Activated T-cell treated with anti-CD3 and anti-CD28 coated beads for 24 hours (primary cell): ENCODE measurements around the gene TNFRSF11A.

Experiments
- DNase-seq: peaks from one replicate; pipeline ENCODE4 v3.0.0-alpha.2; 2020; ENCODE audit warnings: low read depth

The TNFRSF11A gene

GRCh38 chr18:62418258-62418657, 93.1 kb downstream of the TNFRSF11A start:
- DNase-seq = no peak

- peak; percentile 23 for DNase-seq
Observed at GRCh38 chr18:62420151-62420512, 95.0 kb downstream of the TNFRSF11A start.

- DNase-seq = peak; percentile 71
Observed at GRCh38 chr18:62420513-62421209, 95.6 kb downstream of the TNFRSF11A start.

- DNase-seq = peak; percentile 45
Observed at GRCh38 chr18:62425465-62426190, 100.5 kb downstream of the TNFRSF11A start.

- no peak for DNase-seq
Observed at GRCh38 chr18:62426191-62426488, 101.0 kb downstream of the TNFRSF11A start.

GRCh38 chr18:62432176-62432575, 107.1 kb downstream of the TNFRSF11A start:
- no peak for DNase-seq

GRCh38 chr18:62434798-62435197, 109.7 kb downstream of the TNFRSF11A start:
- DNase-seq = no peak

GRCh38 chr18:62435435-62436031, 110.4 kb downstream of the TNFRSF11A start:
- no peak for DNase-seq

GRCh38 chr18:62436636-62437234, 111.6 kb downstream of the TNFRSF11A start:
- no peak for DNase-seq

GRCh38 chr18:62437235-62438017, 112.3 kb downstream of the TNFRSF11A start:
- no peak for DNase-seq

GRCh38 chr18:62438018-62438329, 112.9 kb downstream of the TNFRSF11A start:
- no peak for DNase-seq

GRCh38 chr18:62438402-62438801, 113.3 kb downstream of the TNFRSF11A start:
- no peak for DNase-seq

- no peak for DNase-seq
Observed at GRCh38 chr18:62438866-62439265, 113.8 kb downstream of the TNFRSF11A start.
